Spinal cord (tissue), 10 donors: ENCODE measurements around the gene DUOXA2. TPM values are rescaled to one million over a fixed set of nuclear protein-coding genes. Genes with fewer than 3 reads are reported as not detected.
"Not testable (repeated sequence)": the region's sequence is repeated elsewhere in the genome, so short reads cannot be mapped to it uniquely, and the experiment has no call there.

Source experiments
- DNase-seq, 6 donors: peaks; one replicate each; pipeline versions ENCODE4 v3.0.0 to v3.0.0-alpha.2; 2013 to 2015; ENCODE audit warnings: low spot score in 6 of 6, low read depth in 4 of 6
- H3K27ac ChIP-seq: one replicate; pipeline ENCODE4 v1.5.1; 2013; ENCODE audit warnings: low read depth, low read length, control low read depth
- H3K27me3 ChIP-seq: one replicate; pipeline ENCODE4 v1.6.1; 2013; ENCODE audit warnings: low read length; ENCODE audit not compliant: control insufficient read depth, insufficient read depth
- H3K36me3 ChIP-seq: one replicate; pipeline ENCODE4 v1.6.1; 2013; ENCODE audit warnings: low read length; ENCODE audit not compliant: control insufficient read depth, insufficient read depth
- H3K4me1 ChIP-seq: one replicate; pipeline ENCODE4 v1.6.1; 2013; ENCODE audit warnings: low read length; ENCODE audit not compliant: control insufficient read depth, insufficient read depth
- H3K4me3 ChIP-seq: one replicate; pipeline ENCODE4 v1.5.1; 2013; ENCODE audit warnings: low read depth, low read length, control low read depth
- H3K9me3 ChIP-seq: one replicate; pipeline ENCODE4 v1.6.1; 2013; ENCODE audit warnings: low read length; ENCODE audit not compliant: control insufficient read depth, insufficient read depth
- WGBS: methylation state at CpG from one replicate; pipeline ENCODE4 v1.1.5; 2013; ENCODE audit warnings: missing lambda C conversion rate; ENCODE audit not compliant: insufficient coverage; 5-methylcytosine and 5-hydroxymethylcytosine counted together
- polyA plus RNA-seq, 2 donors: library from polyadenylated mRNA; unstranded; fragments of 120-200 nt; gene quantifications; one replicate each; pipeline ENCODE4 v1.2.1, GENCODE V29; 2013; ENCODE audit not compliant: insufficient read length in 2 of 2
- total RNA-seq, 2 donors: library from RNA; depleted of rRNA in 1 of 2; stranded (reverse); fragments of 120-200 nt in 1 of 2; fragments of >200 nt in 1 of 2; gene quantifications; one replicate each; pipeline versions ENCODE4 v1.2.3 to v1.2.4, GENCODE V29; 2013 to 2014
- donor health status: healthy.

DUOXA2 gene
- total and polyA plus RNA-seq, 4 donors: 0.11 TPM; not detected in 3

DNA sequence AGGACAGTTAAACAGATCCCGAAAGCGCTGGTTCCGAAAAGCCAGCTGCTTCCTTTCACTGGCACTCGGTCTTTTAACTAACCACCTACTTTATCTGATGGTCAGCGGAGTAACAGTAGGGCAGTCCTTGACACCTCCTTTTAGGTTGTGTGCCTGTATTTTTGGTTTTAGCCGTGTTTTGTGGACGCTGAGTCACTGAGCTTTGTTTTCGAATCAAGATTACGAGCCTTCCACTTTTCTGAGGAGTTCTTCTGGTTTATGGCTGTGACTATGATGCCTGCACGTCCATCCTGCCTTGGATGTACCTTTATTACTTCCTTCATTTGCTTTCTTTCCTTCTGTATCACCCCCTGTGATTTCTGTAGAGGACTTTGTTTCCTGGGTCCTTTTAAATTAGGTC is 31.7 kb upstream of the DUOXA2 start:
- not testable (repeated sequence) for H3K9me3 ChIP-seq, DNase-seq, H3K36me3 ChIP-seq, H3K4me1 ChIP-seq, H3K4me3 ChIP-seq, H3K27me3 ChIP-seq, H3K27ac ChIP-seq
- WGBS: no CpG with 5 or more reads among the region's 10 CpGs

DNA sequence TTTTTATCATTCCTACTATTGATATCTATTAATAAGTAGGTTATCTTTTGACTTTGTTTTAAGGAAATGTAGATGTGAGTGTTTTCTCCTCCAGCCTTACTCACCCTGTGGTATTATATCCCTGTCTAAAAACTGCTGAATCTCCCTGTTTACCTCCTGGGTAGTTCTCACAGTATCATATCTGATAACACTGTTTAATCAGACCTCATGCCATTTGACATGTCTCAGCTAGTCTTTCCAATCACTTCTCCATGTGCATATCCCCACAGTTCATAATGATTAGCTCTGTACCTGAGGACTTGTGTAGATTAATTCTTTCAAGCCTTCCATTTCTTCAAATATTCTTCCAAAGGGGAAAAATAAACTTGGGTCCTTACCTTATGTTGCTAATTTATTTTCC is 30.9 kb upstream of the DUOXA2 start:
- DNase-seq: no peak
- Histone ChIP-seq H3K27me3 (no peaks in the 10 kb centered on the region), H3K4me3 (no peak overlapping the region), H3K36me3 (no peaks in the 10 kb centered on the region), H3K27ac (no peak overlapping the region), H3K4me1 (no peaks in the 10 kb centered on the region), H3K9me3 (no peaks in the 10 kb centered on the region)

DNA sequence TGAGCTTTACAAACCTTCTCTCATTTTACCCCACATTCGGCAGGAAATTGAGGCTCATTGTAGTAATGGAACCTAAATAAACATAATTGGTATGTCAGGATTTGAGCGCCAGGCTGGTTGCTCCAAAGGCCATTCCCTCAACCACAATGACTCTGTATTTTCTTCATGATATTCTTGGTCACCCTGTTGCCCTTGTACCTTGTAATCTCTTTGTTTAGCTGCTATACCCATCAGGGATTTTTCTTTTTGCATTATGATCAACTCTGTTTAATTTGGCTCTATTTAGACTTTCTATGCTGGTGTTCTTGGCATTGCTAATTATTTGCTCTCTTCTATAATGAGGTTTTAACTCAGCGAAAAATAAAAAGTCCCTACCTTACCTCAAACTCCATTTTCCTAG is 30.0 kb upstream of the DUOXA2 start:
- no peaks in the 10 kb centered on the region for H3K9me3 ChIP-seq
- H3K27ac ChIP-seq: no peak overlapping the region
- no peak for DNase-seq
- no peaks in the 10 kb centered on the region for H3K4me1 ChIP-seq
- WGBS: 92% methylated on average over 2 of the region's 3 CpGs
- no peaks in the 10 kb centered on the region for H3K27me3 ChIP-seq
- H3K4me3 ChIP-seq: no peak overlapping the region
- no peaks in the 10 kb centered on the region for H3K36me3 ChIP-seq

DNA sequence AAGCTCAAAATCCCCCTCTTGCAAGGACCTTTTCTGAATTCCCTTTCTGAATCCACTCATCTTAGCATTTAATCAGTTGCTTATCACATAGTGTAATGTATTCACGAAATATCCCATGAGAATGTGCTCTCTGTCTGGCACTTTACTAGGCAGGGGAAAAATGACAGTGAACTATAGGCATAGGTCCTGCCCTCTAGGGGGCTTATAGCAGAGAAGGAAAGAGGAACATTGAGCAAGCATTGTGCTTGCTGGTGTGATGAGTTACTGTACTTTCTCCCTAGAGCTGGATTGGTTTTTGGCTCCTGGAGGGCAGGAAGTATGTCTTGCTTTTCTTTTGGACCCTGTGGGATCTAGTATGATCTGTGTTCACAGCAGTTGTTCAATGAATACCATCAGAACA is 26.6 kb upstream of the DUOXA2 start:
- Histone ChIP-seq H3K9me3 (no peaks in the 10 kb centered on the region), H3K36me3 (no peaks in the 10 kb centered on the region), H3K4me3 (no peak overlapping the region), H3K27me3 (no peaks in the 10 kb centered on the region), H3K27ac (no peak overlapping the region), H3K4me1 (no peaks in the 10 kb centered on the region)
- no peak for DNase-seq
- WGBS: no CpG with 5 or more reads among the region's 1 CpG

DNA sequence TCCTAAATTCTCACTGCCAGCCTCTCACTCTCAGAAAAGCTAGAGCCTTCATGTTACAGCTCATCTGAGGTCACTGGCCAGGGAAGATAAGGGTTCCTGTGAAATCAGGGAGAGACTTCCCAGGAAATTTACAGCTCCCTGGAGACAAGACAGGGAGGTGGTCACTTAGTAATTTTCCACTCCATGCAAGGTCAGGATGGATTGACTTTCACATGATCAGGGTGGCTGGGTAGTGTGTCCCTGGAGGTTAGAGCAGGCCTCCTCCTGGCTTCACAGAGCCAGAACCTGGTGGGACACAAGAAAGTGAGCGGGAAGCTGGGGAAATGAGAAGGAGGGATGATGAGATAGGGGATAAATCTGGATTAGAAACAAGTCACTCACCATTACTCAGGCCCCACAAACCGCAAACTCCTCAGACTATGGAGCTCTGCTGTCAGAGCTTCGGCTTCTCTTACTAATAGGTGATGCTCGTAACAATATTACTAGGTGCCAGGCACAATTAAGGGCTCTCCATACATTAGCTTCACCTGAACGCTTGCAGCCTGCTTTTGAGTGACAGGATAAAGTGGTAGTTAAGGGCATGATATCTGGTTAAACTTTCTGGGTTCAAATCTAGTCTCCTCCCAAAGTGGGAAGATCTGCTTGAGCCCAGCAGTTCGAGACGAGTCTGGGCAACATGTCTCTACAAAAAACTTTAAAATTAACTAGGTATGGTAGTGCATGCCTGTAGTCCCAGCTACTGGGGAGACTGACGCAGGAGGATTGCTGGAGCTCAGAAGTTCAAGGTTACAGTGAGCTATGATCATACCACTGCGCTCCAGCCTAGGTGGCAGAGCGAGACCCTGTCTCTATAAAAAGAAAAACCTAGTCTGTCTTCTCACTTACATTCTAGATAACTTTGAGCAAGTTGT is 25.1 kb upstream of the DUOXA2 start:
- Histone ChIP-seq H3K4me3 (no peak overlapping the region), H3K27ac (no peak overlapping the region), H3K36me3 (no peaks in the 10 kb centered on the region), H3K27me3 (no peaks in the 10 kb centered on the region), H3K9me3 (no peaks in the 10 kb centered on the region), H3K4me1 (no peaks in the 10 kb centered on the region)
- no peak for DNase-seq
- 100% methylated on average over 4 of the region's 10 CpGs for WGBS

DNA sequence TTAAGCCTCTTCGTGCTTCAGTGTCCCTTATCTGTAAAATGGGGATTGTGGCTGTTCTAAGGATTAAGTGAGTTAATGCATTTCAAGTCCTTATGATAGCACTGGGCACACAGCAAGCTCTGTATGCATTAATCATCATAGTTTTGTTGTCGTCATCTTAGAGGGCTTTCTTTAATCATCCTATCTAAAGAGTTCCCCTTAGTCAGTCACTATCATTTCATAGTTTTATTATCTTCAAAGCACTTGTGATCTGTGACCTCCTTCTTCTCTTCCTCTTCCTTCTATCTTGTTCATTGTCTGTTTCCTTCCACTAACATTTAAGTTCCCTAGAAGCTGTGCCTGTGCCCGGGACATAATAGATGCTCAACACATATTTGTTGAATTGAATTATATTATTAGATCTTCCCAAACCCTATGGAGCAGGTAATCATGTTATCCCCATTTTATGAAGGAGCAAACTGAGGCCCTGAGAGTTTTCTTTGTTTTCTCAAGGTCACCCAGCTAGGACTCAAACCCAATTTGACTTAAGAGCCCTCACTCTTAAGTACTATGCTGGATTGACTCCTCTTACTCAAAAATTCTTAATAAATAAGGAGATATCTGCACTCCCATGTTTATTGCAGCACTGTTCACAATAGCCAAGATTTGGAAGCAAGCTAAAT is 24.3 kb upstream of the DUOXA2 start:
- no CpG with 5 or more reads among the region's 3 CpGs for WGBS
- H3K4me1 ChIP-seq: no peaks in the 10 kb centered on the region
- no peak for DNase-seq
- no peaks in the 10 kb centered on the region for H3K27me3 ChIP-seq
- H3K27ac ChIP-seq: no peak overlapping the region
- no peaks in the 10 kb centered on the region for H3K9me3 ChIP-seq
- H3K4me3 ChIP-seq: no peak overlapping the region
- H3K36me3 ChIP-seq: no peaks in the 10 kb centered on the region

DNA sequence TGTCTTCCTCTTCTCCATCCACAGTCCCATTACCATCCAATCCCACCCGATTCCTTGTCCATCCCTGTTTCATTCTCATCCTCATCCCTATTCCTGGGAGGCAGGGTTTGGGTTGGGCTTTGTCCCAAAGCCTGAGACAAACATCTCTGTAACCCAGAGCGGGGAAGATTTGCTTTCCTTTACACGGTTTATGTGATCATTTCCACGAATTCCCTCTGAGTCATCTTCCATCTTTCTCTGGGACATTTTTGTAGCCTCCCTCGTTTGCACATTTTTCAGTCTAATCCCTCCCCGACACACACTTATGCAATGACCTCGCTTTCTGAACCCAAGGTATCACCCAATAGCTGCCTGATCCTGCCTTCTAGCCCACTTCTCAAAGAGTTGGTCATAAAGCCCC is 23.0 kb upstream of the DUOXA2 start:
- H3K4me1 ChIP-seq: no peaks in the 10 kb centered on the region
- H3K27ac ChIP-seq: no peak overlapping the region
- H3K36me3 ChIP-seq: no peaks in the 10 kb centered on the region
- no peak for DNase-seq
- H3K9me3 ChIP-seq: no peaks in the 10 kb centered on the region
- 78% methylated on average over 7 of the region's 7 CpGs for WGBS
- no peaks in the 10 kb centered on the region for H3K27me3 ChIP-seq
- H3K4me3 ChIP-seq: no peak overlapping the region

DNA sequence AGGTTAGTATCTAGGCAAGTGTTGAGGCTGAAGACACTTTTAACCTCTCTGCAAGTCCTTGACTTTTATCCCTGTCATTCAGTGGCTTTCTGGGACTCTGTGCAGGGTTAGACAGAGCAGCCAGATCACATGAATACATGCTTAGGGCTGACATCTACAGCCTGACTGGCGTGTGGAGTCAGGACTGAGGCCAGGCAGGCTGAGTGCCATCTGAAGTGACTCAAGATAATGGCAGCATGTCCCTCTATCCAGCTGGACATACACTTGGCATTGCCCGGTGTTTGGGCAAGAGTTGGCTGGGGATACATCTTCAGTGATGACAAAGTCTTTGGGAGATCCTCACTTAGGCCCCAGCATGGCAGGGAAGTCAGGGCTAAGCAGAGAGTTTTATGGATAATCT is 22.6 kb upstream of the DUOXA2 start:
- no peak for DNase-seq
- WGBS: 87% methylated on average over 2 of the region's 2 CpGs
- Histone ChIP-seq H3K36me3 (no peaks in the 10 kb centered on the region), H3K4me3 (no peak overlapping the region), H3K27me3 (no peaks in the 10 kb centered on the region), H3K27ac (no peak overlapping the region), H3K4me1 (no peaks in the 10 kb centered on the region), H3K9me3 (no peaks in the 10 kb centered on the region)

DNA sequence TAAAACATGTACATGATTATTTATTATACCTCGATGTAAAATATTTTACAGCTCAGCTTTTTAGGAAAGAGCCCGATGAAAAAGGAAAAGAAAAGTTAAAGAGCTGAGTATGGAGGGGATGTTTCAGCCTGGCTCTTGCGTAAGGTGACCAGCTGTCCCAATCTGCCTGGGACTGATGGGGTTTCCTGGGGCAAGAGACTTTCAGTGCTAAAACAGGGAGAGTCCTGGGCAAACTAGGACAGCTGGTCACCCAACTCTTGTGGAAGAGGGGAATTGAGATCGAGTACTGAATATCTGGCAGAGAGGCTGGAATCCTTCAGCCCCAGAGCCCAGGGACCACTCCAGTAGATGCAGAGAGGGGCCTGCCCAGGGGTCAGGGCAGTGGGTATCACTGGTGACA is 21.1 kb upstream of the DUOXA2 start:
- no peaks in the 10 kb centered on the region for H3K4me1 ChIP-seq
- no peaks in the 10 kb centered on the region for H3K27me3 ChIP-seq
- no peak for DNase-seq
- 92% methylated on average over 3 of the region's 4 CpGs for WGBS
- H3K27ac ChIP-seq: no peak overlapping the region
- no peaks in the 10 kb centered on the region for H3K36me3 ChIP-seq
- no peaks in the 10 kb centered on the region for H3K9me3 ChIP-seq
- no peak overlapping the region for H3K4me3 ChIP-seq
